Astrocyte (in vitro differentiated cells and primary cell): ENCODE data around the gene WWTR1.

Experiments used
- EZH2 ChIP-seq: IDR thresholded peaks from 2 replicates; pipeline ENCODE4 v1.6.1; 2012; ENCODE audit warnings: mild to moderate bottlenecking, low read length, inconsistent platforms; ENCODE audit not compliant: insufficient read depth
- TF ChIP-seq, protein P1 (sequence below): IDR thresholded peaks from 2 replicates; pipeline ENCODE4 v1.5.1; 2011; ENCODE audit warnings: low read depth, mild to moderate bottlenecking, inconsistent platforms, low read length, moderate library complexity; ENCODE audit not compliant: insufficient read depth

GRCh38 chr3:149534671-149535332 lies 123.0 kb downstream of the WWTR1 start:
- TF ChIP-seq, protein P1, sequence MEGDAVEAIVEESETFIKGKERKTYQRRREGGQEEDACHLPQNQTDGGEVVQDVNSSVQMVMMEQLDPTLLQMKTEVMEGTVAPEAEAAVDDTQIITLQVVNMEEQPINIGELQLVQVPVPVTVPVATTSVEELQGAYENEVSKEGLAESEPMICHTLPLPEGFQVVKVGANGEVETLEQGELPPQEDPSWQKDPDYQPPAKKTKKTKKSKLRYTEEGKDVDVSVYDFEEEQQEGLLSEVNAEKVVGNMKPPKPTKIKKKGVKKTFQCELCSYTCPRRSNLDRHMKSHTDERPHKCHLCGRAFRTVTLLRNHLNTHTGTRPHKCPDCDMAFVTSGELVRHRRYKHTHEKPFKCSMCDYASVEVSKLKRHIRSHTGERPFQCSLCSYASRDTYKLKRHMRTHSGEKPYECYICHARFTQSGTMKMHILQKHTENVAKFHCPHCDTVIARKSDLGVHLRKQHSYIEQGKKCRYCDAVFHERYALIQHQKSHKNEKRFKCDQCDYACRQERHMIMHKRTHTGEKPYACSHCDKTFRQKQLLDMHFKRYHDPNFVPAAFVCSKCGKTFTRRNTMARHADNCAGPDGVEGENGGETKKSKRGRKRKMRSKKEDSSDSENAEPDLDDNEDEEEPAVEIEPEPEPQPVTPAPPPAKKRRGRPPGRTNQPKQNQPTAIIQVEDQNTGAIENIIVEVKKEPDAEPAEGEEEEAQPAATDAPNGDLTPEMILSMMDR = no peak
- no peak for TF ChIP-seq EZH2
